ENCODE results near the gene PADI2.

- TF ChIP-seq, protein P1, sequence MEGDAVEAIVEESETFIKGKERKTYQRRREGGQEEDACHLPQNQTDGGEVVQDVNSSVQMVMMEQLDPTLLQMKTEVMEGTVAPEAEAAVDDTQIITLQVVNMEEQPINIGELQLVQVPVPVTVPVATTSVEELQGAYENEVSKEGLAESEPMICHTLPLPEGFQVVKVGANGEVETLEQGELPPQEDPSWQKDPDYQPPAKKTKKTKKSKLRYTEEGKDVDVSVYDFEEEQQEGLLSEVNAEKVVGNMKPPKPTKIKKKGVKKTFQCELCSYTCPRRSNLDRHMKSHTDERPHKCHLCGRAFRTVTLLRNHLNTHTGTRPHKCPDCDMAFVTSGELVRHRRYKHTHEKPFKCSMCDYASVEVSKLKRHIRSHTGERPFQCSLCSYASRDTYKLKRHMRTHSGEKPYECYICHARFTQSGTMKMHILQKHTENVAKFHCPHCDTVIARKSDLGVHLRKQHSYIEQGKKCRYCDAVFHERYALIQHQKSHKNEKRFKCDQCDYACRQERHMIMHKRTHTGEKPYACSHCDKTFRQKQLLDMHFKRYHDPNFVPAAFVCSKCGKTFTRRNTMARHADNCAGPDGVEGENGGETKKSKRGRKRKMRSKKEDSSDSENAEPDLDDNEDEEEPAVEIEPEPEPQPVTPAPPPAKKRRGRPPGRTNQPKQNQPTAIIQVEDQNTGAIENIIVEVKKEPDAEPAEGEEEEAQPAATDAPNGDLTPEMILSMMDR (optimal IDR thresholded peaks at IDR 0.05 in 1 of 3, IDR thresholded peaks at IDR 0.05 in 1 of 3, conservative IDR thresholded peaks at IDR 0.05 in 1 of 3; ENCODE audit: extremely low read depth in 1 of 3, insufficient read depth in 2 of 3, low read length in 3 of 3) = no peak
- no peak for TF ChIP-seq EZH2 (IDR thresholded peaks at IDR 0.05; ENCODE audit: low read length)
Measured at GRCh38 chr1:17027900-17028299, 91.4 kb downstream of the PADI2 start.
